Measurements from ENCODE around the gene FAM53A.

The FAM53A gene

DNA sequence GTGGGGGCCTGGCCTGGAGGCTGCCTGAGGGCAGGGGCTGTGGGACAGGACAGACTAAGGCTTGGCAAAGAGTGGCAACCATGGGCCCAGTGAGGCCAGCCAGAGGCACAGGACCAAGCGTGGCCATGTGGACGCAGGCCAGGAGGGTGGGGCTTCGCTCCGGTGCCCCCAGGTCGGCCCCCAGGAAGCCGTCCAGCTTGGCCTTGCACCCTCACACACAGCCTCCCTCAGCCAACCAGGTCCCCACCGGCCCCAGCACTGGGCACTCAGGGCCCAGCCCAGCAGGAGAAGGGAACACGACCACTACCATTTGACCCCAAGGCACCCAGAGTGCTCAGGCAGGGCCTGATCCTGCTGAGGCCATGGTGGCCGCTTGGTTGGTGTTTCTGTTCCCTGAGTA is 57.2 kb downstream of the FAM53A start:
- Histone ChIP-seq H3K4me1 (ENCODE audit: control insufficient read depth, insufficient read depth, low read length, unreplicated experiment) (no peaks in the 10 kb centered on the region), H3K36me3 (ENCODE audit: insufficient read depth, low read length) (no peaks in the 10 kb centered on the region), H3K79me2 (ENCODE audit: control insufficient read depth, insufficient read depth, low read length, unreplicated experiment) (no peaks in the 10 kb centered on the region), H3K27me3 (ENCODE audit: insufficient read depth, low read length) (no peaks in the 10 kb centered on the region), H3K4me3 (ENCODE audit: low read depth, low read length) (no peak overlapping the region), H3K27ac (ENCODE audit: low read depth, low read length) (no peak overlapping the region), H2AFZ (ENCODE audit: low read length, unreplicated experiment) (no peak overlapping the region)

DNA sequence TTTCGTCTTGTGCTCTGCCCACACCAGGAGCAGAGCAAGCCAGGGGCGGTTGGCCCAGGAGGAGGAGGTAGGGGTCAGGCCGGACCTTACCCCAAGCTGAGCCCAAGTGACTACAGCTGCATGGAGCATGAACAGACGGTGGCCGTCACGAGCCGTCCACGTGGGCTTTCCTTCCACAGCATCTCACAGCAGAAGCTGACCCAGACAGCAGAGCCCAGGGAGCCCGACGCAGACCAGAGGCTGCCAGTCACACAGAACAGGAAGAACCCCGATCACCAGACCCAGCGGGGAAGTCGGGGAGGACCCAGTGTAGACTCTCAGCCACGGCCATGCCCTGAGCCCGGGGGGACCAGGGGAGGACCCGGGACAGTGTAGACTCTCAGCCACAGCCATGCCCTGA is 58.0 kb downstream of the FAM53A start:
- Histone ChIP-seq H3K27me3 (ENCODE audit: insufficient read depth, low read length) (no peaks in the 10 kb centered on the region), H3K79me2 (ENCODE audit: control insufficient read depth, insufficient read depth, low read length, unreplicated experiment) (no peaks in the 10 kb centered on the region), H3K4me1 (ENCODE audit: control insufficient read depth, insufficient read depth, low read length, unreplicated experiment) (no peaks in the 10 kb centered on the region), H3K4me3 (ENCODE audit: low read depth, low read length) (no peak overlapping the region), H3K27ac (ENCODE audit: low read depth, low read length) (no peak overlapping the region), H3K36me3 (ENCODE audit: insufficient read depth, low read length) (no peaks in the 10 kb centered on the region), H2AFZ (ENCODE audit: low read length, unreplicated experiment) (no peak overlapping the region)

DNA sequence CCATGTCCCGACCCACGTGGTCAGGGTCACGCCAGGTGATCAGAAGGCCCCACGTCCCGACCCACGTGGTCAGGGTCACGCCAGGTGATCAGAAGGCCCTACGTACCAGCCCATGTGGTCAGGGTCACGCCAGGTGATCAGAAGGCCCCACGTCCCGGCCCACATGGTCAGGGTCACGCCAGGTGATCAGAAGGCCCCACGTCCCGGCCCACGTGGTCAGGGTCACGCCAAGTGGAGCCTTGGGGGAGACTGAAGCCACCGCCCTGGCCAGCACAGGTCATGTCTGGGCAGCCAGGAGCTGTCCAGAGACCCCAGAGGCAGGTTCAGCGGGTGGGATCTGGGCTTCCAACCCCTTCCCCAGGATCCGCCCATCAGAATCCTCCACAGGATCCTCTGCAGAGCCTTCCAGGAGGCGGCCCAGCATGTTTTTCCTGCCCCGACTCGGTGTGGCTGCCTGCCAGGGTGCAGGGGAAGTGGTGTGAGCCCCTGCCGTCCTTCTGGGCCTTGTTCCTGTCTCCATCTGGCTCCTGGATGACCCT is 58.4 kb downstream of the FAM53A start:
- Histone ChIP-seq H3K4me1 (ENCODE audit: control insufficient read depth, insufficient read depth, low read length, unreplicated experiment) (no peaks in the 10 kb centered on the region), H3K36me3 (ENCODE audit: insufficient read depth, low read length) (no peaks in the 10 kb centered on the region), H3K27ac (ENCODE audit: low read depth, low read length) (no peak overlapping the region), H3K4me3 (ENCODE audit: low read depth, low read length) (no peak overlapping the region), H2AFZ (ENCODE audit: low read length, unreplicated experiment) (no peak overlapping the region), H3K79me2 (ENCODE audit: control insufficient read depth, insufficient read depth, low read length, unreplicated experiment) (no peaks in the 10 kb centered on the region), H3K27me3 (ENCODE audit: insufficient read depth, low read length) (no peaks in the 10 kb centered on the region)

DNA sequence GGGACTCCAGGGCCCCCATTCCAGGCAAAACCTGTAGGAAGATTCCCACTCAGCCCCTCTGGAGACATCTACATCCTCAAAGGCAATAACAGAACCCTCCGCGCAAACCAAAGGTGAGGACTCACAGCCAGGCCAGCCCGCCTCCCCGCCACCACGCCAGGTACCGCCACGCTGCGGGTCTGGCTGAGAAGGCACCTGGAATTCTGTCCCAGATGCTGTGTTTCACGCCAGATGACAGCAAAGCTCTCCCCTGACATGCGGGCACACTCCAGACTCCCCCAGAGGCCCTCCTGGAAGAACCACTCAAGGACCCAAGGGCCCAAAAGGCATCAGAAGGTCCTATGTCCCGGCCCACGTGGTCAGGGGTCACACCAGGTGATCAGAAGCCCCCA is 59.6 kb downstream of the FAM53A start:
- H3K36me3 ChIP-seq (ENCODE audit: insufficient read depth, low read length) = no peaks in the 10 kb centered on the region
- no peak overlapping the region for H2AFZ ChIP-seq (ENCODE audit: low read length, unreplicated experiment)
- H3K27ac ChIP-seq (ENCODE audit: low read depth, low read length) = no peak overlapping the region
- H3K79me2 ChIP-seq (ENCODE audit: control insufficient read depth, insufficient read depth, low read length, unreplicated experiment) = no peaks in the 10 kb centered on the region
- H3K4me3 ChIP-seq (ENCODE audit: low read depth, low read length) = no peak overlapping the region
- no peaks in the 10 kb centered on the region for H3K4me1 ChIP-seq (ENCODE audit: control insufficient read depth, insufficient read depth, low read length, unreplicated experiment)
- H3K27me3 ChIP-seq (ENCODE audit: insufficient read depth, low read length) = no peaks in the 10 kb centered on the region

DNA sequence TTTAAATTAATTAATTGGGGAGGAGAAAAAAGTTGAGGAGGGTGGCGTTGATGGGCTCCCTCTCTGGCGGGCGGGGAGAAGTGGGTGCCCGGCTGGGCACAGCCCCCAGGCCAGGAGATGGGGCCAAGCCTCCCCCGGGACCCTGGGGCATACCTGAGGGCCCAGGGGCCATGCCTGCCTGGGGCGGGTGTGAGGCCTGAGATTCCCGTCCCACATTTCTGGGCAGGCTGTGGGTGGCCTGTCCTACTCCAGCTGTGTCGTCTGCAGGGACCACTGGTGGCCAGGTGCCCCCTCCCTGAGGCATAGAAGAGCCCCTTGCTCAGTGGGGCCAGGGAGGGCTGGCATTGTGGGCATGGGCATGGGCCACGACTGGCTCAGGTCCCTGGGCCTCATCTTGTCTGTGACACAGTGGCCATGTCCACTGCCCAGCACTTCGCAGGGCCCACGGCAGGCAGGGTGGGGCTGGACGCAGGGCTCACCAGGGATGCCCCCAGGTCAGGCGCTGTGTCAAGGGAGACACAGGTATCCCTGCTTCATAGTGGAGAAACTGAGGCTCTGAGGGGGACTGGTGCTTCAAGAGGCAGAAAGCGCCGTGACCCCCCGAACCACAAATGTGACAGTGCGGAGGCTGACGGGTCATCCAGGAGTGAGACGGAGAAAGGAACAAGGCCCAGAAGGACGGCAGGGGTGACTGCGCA is 60.1 kb downstream of the FAM53A start:
- H3K27ac ChIP-seq (ENCODE audit: low read depth, low read length) = no peak overlapping the region
- no peaks in the 10 kb centered on the region for H3K79me2 ChIP-seq (ENCODE audit: control insufficient read depth, insufficient read depth, low read length, unreplicated experiment)
- H3K4me3 ChIP-seq (ENCODE audit: low read depth, low read length) = no peak overlapping the region
- H3K36me3 ChIP-seq (ENCODE audit: insufficient read depth, low read length) = no peaks in the 10 kb centered on the region
- H3K27me3 ChIP-seq (ENCODE audit: insufficient read depth, low read length) = no peaks in the 10 kb centered on the region
- no peak overlapping the region for H2AFZ ChIP-seq (ENCODE audit: low read length, unreplicated experiment)
- no peaks in the 10 kb centered on the region for H3K4me1 ChIP-seq (ENCODE audit: control insufficient read depth, insufficient read depth, low read length, unreplicated experiment)

DNA sequence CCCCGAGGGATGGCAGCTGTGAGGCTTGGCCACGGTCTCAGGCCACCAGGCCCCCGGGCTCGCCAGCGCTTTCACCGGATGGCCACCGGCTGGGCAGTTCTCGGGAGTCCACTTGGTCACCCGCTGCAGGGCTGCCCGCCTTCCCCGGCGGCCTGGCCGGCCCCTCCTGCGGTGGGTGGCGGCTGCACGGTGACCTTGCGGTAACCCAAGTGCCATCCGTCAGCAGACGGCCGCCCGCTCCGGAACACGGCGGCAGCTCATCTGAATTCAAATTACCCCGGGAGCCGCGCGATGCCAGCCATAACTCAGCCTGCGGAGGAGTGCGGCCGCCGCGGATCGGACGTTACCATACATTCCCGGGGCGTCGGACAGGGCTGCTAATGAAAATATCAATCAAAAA is 60.7 kb downstream of the FAM53A start:
- no peaks in the 10 kb centered on the region for H3K27me3 ChIP-seq (ENCODE audit: insufficient read depth, low read length)
- no peak overlapping the region for H3K4me3 ChIP-seq (ENCODE audit: low read depth, low read length)
- no peaks in the 10 kb centered on the region for H3K4me1 ChIP-seq (ENCODE audit: control insufficient read depth, insufficient read depth, low read length, unreplicated experiment)
- H2AFZ ChIP-seq (ENCODE audit: low read length, unreplicated experiment) = no peak overlapping the region
- H3K36me3 ChIP-seq (ENCODE audit: insufficient read depth, low read length) = no peaks in the 10 kb centered on the region
- H3K27ac ChIP-seq (ENCODE audit: low read depth, low read length) = no peak overlapping the region
- H3K79me2 ChIP-seq (ENCODE audit: control insufficient read depth, insufficient read depth, low read length, unreplicated experiment) = no peaks in the 10 kb centered on the region

DNA sequence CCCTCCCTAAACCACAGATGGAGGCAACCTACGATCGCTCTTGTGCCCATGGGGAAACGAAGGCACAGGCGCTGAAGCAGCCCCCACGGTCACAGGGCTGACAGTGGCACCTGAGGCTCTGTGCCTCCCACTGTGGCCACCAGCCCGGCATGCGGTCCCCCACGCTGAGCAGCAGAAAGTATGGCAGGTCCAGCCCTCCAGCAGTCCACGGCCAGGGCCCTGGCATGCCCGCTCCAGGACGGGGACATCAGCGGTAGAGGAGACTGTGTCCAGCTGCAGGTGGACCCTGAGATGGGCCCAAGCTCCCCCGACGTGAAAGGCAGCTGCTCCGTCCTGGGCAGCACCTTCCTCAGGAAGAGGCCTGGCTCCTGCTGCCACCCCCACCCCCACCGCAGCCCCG is 61.2 kb downstream of the FAM53A start:
- Histone ChIP-seq H3K79me2 (ENCODE audit: control insufficient read depth, insufficient read depth, low read length, unreplicated experiment) (no peaks in the 10 kb centered on the region), H3K27me3 (ENCODE audit: insufficient read depth, low read length) (no peaks in the 10 kb centered on the region), H2AFZ (ENCODE audit: low read length, unreplicated experiment) (no peak overlapping the region), H3K4me1 (ENCODE audit: control insufficient read depth, insufficient read depth, low read length, unreplicated experiment) (no peaks in the 10 kb centered on the region), H3K27ac (ENCODE audit: low read depth, low read length) (no peak overlapping the region), H3K36me3 (ENCODE audit: insufficient read depth, low read length) (no peaks in the 10 kb centered on the region), H3K4me3 (ENCODE audit: low read depth, low read length) (no peak overlapping the region)

DNA sequence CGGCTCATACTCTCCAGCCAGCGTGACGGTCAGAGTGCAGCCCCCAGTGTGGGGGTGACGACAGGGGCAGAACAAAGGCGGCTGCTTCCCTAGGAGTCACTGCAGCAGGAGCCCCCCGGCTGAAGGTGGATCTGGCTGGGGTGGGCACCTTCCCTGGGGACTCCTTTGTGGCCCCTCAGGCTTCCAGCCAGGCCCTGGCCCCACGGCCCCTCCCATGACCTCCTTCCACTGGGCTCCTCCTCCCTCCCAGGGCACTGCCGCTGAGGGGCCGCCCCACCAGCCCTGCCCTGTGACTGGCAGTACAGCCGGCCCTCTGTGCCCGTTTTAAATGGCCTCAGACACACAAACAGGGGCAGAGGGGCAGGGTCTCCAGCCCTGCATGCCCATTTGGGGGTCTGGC is 61.9 kb downstream of the FAM53A start:
- Histone ChIP-seq H2AFZ (ENCODE audit: low read length, unreplicated experiment) (no peak overlapping the region), H3K27ac (ENCODE audit: low read depth, low read length) (no peak overlapping the region), H3K79me2 (ENCODE audit: control insufficient read depth, insufficient read depth, low read length, unreplicated experiment) (no peaks in the 10 kb centered on the region), H3K4me3 (ENCODE audit: low read depth, low read length) (no peak overlapping the region), H3K4me1 (ENCODE audit: control insufficient read depth, insufficient read depth, low read length, unreplicated experiment) (no peaks in the 10 kb centered on the region), H3K27me3 (ENCODE audit: insufficient read depth, low read length) (no peaks in the 10 kb centered on the region), H3K36me3 (ENCODE audit: insufficient read depth, low read length) (no peaks in the 10 kb centered on the region)

DNA sequence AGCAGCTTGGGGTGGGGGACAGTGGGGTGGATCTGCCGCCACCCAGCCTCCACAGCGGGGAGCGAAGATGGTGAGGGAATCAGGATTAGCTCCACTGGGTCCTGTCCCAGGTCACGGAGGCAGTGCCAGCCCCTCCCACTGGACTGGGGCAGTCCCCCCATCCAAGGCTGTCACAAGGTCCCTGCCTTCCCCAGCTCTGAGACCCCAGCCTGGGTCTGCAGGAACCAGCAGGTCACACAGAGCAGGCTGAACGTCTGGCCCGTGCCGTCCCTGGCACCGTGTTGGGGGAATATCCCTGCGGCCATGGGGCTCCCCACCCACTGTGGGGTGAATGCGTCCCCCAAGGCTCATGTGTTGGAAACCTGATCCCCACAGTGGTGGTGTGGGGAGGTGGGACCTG is 62.6 kb downstream of the FAM53A start:
- H3K27me3 ChIP-seq (ENCODE audit: insufficient read depth, low read length) = no peaks in the 10 kb centered on the region
- no peak overlapping the region for H3K27ac ChIP-seq (ENCODE audit: low read depth, low read length)
- no peak overlapping the region for H2AFZ ChIP-seq (ENCODE audit: low read length, unreplicated experiment)
- H3K36me3 ChIP-seq (ENCODE audit: insufficient read depth, low read length) = no peaks in the 10 kb centered on the region
- no peaks in the 10 kb centered on the region for H3K4me1 ChIP-seq (ENCODE audit: control insufficient read depth, insufficient read depth, low read length, unreplicated experiment)
- H3K79me2 ChIP-seq (ENCODE audit: control insufficient read depth, insufficient read depth, low read length, unreplicated experiment) = no peaks in the 10 kb centered on the region
- H3K4me3 ChIP-seq (ENCODE audit: low read depth, low read length) = no peak overlapping the region

DNA sequence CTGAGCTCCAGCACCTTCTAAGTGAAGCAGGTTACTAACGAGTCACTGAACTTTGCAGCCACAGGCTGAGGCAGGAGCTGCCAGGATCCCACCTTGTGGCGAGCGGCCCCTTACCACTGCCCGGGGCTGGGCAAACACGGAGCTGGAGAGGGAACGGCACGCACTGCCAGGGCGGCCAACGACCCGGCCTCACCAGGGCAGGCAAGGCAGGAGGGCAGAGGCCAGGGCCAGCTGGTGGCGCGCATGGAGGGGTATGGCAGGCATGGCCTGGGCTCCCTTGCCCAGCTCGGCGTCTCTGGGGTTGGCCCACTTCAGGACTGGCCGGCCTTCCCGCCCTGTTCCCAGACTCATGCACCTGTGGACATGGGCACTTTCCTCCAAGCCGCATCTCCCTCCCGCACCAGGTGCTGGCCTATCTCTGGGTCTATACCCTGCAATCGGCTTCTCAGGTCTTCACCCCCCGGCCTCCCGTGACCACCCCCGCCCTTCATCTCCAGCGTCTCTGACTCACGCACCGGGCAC is 64.9 kb downstream of the FAM53A start:
- H3K36me3 ChIP-seq (ENCODE audit: insufficient read depth, low read length) = no peaks in the 10 kb centered on the region
- no peaks in the 10 kb centered on the region for H3K4me1 ChIP-seq (ENCODE audit: control insufficient read depth, insufficient read depth, low read length, unreplicated experiment)
- no peaks in the 10 kb centered on the region for H3K79me2 ChIP-seq (ENCODE audit: control insufficient read depth, insufficient read depth, low read length, unreplicated experiment)
- H3K27me3 ChIP-seq (ENCODE audit: insufficient read depth, low read length) = no peaks in the 10 kb centered on the region
- H2AFZ ChIP-seq (ENCODE audit: low read length, unreplicated experiment) = no peak overlapping the region
- H3K27ac ChIP-seq (ENCODE audit: low read depth, low read length) = no peak overlapping the region
- H3K4me3 ChIP-seq (ENCODE audit: low read depth, low read length) = no peak overlapping the region

DNA sequence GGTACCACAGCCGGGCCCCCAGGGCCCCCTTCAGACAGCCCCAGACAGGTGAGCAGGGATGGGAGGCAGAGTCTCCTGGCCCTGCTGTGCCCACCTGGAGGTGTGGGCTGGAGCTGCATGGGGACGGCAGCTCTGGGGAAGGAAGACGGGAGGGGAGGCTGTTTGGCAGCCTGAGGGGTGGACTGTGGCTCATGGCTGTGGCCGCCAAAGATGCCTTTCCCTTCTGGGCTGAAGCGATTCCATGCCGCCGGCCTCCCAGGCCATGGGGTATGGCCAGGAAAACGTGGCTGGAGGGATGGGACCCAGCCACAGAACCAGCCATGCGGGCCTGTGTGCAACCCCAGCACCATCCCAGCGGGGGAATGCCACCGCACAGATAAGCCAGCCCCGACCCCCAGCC is 65.7 kb downstream of the FAM53A start:
- no peaks in the 10 kb centered on the region for H3K36me3 ChIP-seq (ENCODE audit: insufficient read depth, low read length)
- H3K79me2 ChIP-seq (ENCODE audit: control insufficient read depth, insufficient read depth, low read length, unreplicated experiment) = no peaks in the 10 kb centered on the region
- H3K4me3 ChIP-seq (ENCODE audit: low read depth, low read length) = no peak overlapping the region
- no peaks in the 10 kb centered on the region for H3K27me3 ChIP-seq (ENCODE audit: insufficient read depth, low read length)
- no peak overlapping the region for H3K27ac ChIP-seq (ENCODE audit: low read depth, low read length)
- no peaks in the 10 kb centered on the region for H3K4me1 ChIP-seq (ENCODE audit: control insufficient read depth, insufficient read depth, low read length, unreplicated experiment)
- no peak overlapping the region for H2AFZ ChIP-seq (ENCODE audit: low read length, unreplicated experiment)
